Bronchial epithelial cell (primary cell): ENCODE data around the gene HTRA1. TPM values are rescaled to one million over a fixed set of nuclear protein-coding genes. Genes with fewer than 3 reads are reported as not detected.

Source experiments
- DNase-seq: peaks from one replicate; pipeline ENCODE4 v3.0.0-alpha.2; 2010; ENCODE audit warnings: low read depth
- FAIRE-seq: peaks from 2 replicates; lab custom pipeline; 2011; peaks lifted over from hg19 to GRCh38; lab: Jason Lieb, UNC
- H3K27me3 ChIP-seq: 2 replicates; pipeline ENCODE4 v1.5.1; 2011; ENCODE audit warnings: low read length; ENCODE audit not compliant: control insufficient read depth, insufficient read depth
- H3K36me3 ChIP-seq: 2 replicates; pipeline ENCODE4 v1.5.1; 2011; ENCODE audit warnings: low read length; ENCODE audit not compliant: control insufficient read depth, insufficient read depth
- H3K4me3 ChIP-seq: 2 replicates; pipeline ENCODE4 v1.5.1; 2011; ENCODE audit warnings: mild to moderate bottlenecking, low read depth, low read length, control low read depth
- CTCF ChIP-seq: IDR thresholded peaks from 2 replicates; pipeline ENCODE4 v1.5.1; 2011; ENCODE audit warnings: mild to moderate bottlenecking, moderate library complexity, low read length, control low read depth, inconsistent platforms; ENCODE audit not compliant: insufficient read depth, severe bottlenecking
- total RNA-seq: library from RNA; depleted of rRNA; stranded (reverse); fragments of >200 nt; gene quantifications from 2 replicates; pipeline ENCODE4 v1.2.1, GENCODE V29; 2014

Gene HTRA1
- total RNA-seq, 1 donor from 2014 or later, result 80.3 TPM

GRCh38 chr10:122551450-122551849 lies 90.1 kb downstream of the HTRA1 start:
- FAIRE-seq (no peak), DNase-seq (no peak)
- no peak for TF ChIP-seq CTCF
- peaks cover 2% of the 10 kb centered on the region for H3K27me3 ChIP-seq
- no peaks in the 10 kb centered on the region for H3K36me3 ChIP-seq
- H3K4me3 ChIP-seq, result no peak overlapping the region

- H3K36me3 ChIP-seq, result no peaks in the 10 kb centered on the region
- H3K27me3 ChIP-seq, result peaks cover 2% of the 10 kb centered on the region
- FAIRE-seq, result no peak
- DNase-seq, result peak; percentile 19
- no peak for TF ChIP-seq CTCF
- no peak overlapping the region for H3K4me3 ChIP-seq
Observed at GRCh38 chr10:122553341-122553740, 92.0 kb downstream of the HTRA1 start.

- Histone ChIP-seq H3K36me3 (no peaks in the 10 kb centered on the region), H3K27me3 (peaks cover 2% of the 10 kb centered on the region), H3K4me3 (no peak overlapping the region)
- DNase-seq (no peak), FAIRE-seq (peak; percentile 91)
- TF ChIP-seq CTCF, result no peak
Observed at GRCh38 chr10:122554131-122555036, 93.0 kb downstream of the HTRA1 start.

GRCh38 chr10:122555442-122555841 lies 94.1 kb downstream of the HTRA1 start:
- no peak for TF ChIP-seq CTCF
- Histone ChIP-seq H3K27me3 (peaks cover 2% of the 10 kb centered on the region), H3K4me3 (no peak overlapping the region), H3K36me3 (no peaks in the 10 kb centered on the region)
- DNase-seq, result no peak
- FAIRE-seq, result no peak

GRCh38 chr10:122557516-122557915 lies 96.2 kb downstream of the HTRA1 start:
- DNase-seq (no peak), FAIRE-seq (no peak)
- peak; percentile 8 for TF ChIP-seq CTCF
- Histone ChIP-seq H3K27me3 (peaks cover 5% of the 10 kb centered on the region), H3K36me3 (no peaks in the 10 kb centered on the region), H3K4me3 (no peak overlapping the region)
